Mesenteric fat pad (tissue), 1 donor: Measurements from ENCODE around the gene TFG. TPM values are rescaled to one million over a fixed set of nuclear protein-coding genes. Genes with fewer than 3 reads are reported as not detected.
"Not testable (repeated sequence)": the region's sequence is repeated elsewhere in the genome, so short reads cannot be mapped to it uniquely, and the experiment has no call there.

Experiments
- DNase-seq: peaks from one replicate; pipeline ENCODE4 v3.0.0-alpha.2; 2020; ENCODE audit warnings: low spot score
- long read RNA-seq: library from polyadenylated mRNA; unstranded; transcript quantifications from one replicate; pipeline ENCODE4 v2.0.0, GENCODE V29; 2020
- total RNA-seq: library from RNA; stranded (reverse); fragmentation: NEBNext Ultra II Directional; extraction: Animal tissue kit (Norgen Biotek cat#: 25700); gene quantifications from one replicate; pipeline ENCODE4 v1.2.1, GENCODE V29; 2021
- donor health status: DM: yes; HTN: yes; CAD: no.

Gene TFG
- 83.1 TPM for total RNA-seq
- long read RNA-seq, transcript TFG-204 (8 exons, 1,783 nt), result minor isoform, 81 of 420 reads
- long read RNA-seq, transcript TFG-201 (8 exons, 1,978 nt), result major isoform, 290 of 420 reads
- long read RNA-seq, transcript TFG-208 (8 exons, 1,696 nt), result minor isoform, 10 of 420 reads
- long read RNA-seq, partial matches to known transcripts, result 16 of 420 reads
- long read RNA-seq, other reads (novel, unspliced or antisense), result 22 of 420 reads

GRCh38 chr3:100708989-100709841 lies at the start of gene TFG:
TFG (plus strand) TSS chr3:100709494; CDS start chr3:100713686, 4,192 bp downstream.
- peak; percentile 100 for DNase-seq

DNA sequence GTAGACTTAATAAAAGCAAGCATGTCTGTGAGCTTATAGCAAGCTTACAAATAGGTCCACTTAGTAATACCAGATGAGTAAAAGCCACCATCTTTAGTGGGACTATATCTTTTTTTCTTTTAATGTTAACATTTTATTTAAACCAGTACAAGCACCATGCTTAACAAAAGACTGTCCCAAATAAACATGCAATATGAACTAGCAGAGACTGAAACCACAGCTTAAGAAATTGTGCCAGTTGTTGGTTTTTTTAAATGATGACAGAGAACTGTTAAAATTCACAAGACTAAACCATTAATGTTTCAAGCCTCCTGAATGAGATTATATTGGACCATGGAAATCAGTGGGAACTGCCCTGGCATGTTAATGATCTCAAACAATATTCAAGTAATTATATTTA lies 48.0 kb upstream of the TFG start:
- not testable (repeated sequence) for DNase-seq

DNA sequence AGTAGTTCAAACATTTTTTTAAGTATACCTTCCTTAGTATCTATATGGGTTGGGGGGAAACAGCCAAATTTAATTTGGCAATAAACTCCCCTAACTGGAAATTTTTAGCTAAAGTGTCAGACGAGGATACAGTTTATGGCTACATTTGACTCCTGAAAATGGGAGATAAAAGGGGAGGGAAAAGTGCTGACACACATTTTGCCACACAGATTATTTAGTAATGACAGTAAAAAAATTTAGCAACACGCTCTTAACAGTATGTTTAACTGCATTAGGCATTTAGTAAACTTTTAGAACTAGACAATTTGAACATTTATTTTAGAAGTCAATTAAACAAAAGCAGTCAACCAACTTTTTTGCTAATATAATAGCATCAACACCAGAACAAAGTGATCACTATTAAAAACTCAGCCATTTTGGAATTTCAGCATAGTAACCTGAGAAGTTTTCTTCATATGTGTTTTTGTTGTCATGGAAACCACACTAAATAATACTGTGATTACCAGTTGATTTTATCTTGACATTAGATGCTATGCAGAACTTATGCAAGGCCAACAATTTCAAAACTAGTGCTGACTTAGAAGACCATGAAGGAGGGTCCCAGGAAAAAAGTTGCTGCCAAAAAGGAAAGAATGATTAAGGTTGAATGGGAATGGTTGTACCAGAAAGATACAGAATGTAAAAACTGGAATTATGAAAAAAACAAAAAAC lies 47.0 kb upstream of the TFG start:
- no peak for DNase-seq

- no peak for DNase-seq
Observed at GRCh38 chr3:100665230-100665629, 44.1 kb upstream of the TFG start.

- DNase-seq, result not testable (repeated sequence)
Observed at GRCh38 chr3:100666699-100667098, 42.6 kb upstream of the TFG start.

- not testable (repeated sequence) for DNase-seq
Observed at GRCh38 chr3:100667316-100667715, 42.0 kb upstream of the TFG start.

DNA sequence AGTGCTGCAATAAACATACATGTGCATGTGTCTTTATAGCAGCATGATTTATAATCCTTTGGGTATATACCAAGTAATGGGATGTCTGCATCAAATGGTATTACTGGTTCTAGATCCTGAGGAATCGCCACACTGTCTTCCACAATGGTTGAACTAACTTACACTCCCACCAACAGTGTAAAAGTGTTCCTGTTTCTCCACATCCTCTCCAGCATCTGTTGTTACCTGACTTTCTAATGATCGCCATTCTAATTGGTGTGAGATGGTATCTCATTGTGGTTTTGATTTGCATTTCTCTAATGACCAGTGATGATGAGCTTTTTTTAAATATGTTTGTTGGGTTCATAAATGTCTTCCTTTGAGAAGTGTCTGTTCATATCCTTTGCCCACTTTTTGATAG lies 38.3 kb upstream of the TFG start:
- not testable (repeated sequence) for DNase-seq

DNA sequence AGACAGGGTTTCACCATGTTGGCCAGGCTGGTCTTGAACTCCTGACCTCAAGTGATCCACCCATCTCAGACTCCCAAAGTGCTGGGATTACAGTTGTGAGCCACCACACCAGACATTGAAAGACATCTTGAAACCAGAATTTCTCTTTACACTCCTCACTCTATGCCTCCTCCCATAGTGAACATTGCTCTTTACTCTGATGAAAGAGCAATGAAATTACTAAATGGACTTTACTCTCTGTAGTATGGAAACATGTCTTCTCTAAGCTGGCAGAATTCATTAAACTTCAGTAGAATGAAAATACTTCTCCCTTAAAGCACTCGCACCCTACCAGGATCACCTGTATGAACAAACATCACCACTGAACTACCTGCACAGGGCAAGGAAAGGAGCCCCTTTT lies 27.8 kb upstream of the TFG start:
- no peak for DNase-seq

GRCh38 chr3:100682056-100682853 lies 27.0 kb upstream of the TFG start:
- no peak for DNase-seq

DNA sequence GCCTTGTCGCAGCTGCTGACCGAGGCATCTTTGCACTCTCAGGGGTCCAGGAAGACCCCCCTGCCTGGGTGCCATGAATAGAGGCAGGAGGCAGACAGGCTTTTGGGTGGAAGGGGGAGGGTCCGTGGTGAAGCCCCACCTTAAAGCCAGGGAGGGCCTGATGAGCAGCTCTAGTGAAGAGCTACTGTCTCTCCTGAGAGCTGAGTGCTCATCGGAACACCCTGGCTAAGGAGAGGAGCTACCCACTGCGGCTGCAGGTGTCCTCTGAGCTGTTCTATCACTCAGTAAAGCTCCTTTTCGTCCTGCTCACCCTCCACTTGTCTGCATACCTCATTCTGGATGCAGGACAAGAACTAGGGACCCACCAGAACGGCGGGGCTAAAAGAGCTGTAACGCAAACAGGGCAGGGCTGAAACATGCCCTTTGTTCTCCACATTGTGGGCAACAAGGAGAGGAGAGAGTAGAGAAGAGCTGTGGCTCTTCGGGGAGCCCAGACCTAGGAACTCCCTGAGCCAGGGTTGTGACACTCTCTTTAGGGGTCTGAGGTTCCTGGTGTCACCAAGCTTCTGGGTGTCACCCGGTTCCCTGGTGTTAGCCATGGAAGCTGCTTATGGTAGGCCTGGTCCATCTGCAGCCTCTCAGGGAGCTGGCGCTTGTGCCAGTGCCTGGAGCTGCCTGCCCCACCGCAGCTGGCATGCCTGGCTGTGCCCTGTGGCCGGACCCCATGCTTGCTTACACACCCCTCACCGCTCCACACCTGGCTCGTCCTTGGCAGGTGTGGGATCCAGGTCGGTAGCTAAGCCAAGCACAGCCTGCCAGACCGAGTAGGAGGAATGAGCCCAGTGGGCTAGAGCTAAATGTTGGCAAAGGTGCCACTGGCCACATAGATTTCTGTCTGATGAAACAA lies 26.2 kb upstream of the TFG start:
- no peak for DNase-seq

DNA sequence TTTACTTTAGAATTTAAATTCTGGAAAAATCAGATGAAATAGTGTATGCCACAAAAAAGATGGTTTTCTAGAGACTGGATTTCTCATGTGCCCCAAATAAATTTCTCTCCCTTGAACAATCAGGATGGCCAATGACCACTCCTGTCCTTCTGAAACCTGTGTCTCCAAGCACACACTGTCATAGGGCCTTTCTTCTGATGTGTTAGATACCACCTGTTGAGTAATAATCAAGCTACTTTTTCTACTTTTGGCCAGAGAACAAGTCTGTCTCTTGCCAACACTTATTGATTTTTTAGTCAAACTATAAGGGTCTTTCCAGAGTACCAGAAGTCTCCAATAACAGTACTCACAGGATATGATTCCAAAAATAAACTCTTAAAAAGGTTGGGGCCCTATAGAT lies 16.1 kb upstream of the TFG start:
- DNase-seq, result no peak

DNA sequence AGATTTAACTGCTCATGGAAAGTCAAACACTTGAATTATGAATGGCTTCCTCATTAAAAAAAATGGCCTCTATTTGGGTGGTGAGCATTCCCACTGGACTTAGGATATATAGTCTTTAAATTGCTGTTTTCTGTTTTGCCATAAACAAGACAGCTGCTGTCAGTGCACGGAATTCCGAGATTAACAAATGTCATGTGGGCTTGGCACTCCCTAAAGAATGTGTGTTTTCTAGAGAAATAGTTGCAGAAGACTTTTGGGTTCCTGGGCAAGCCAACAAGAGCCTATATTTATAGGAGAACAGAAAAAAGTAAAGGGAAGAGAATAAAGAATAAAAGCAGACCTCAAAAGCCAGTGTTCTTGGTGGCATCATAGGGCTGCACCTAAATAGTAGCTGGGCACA lies 13.6 kb upstream of the TFG start:
- no peak for DNase-seq

GRCh38 chr3:100696161-100696560 lies 13.1 kb upstream of the TFG start:
- no peak for DNase-seq

DNA sequence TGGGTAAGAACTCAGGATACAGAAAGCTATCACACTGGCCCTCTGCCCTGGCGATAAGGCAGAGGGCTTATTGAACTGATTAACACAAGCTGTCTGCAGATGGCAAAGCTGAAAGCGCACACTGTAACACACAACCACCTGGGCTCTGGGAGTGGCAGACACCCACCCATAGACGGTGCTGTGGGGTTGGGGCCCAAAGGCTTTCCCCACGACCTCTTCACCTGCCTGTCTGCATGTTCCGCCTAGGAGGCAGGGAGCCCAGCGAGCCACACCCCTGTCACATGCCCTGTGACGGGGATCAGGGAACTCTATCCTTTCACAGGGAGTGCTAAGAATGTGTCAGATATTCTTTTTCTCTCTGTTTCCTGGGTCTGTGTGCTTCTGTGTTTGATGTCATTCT lies 12.1 kb upstream of the TFG start:
- DNase-seq, result no peak

- no peak for DNase-seq
Observed at GRCh38 chr3:100697723-100698285, 11.5 kb upstream of the TFG start.

DNA sequence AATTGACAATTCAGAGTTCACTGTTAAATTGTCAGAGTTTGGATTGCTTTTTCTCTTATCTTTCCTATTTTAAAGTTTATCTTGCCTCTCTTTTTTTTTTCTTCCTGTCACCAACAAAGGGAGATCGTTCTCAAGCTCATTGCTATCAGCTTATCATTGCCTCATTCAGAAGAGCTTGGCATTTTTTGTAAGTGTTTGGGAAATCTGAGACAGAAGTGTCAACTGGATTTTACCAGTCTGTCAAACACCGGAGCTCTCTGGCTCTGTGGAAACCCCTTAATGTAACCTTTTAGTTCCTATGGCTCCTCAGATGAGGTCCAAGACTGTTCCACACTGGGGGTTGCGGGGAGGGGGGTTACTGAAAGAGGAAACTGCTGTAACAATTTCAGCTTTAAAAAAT lies 10.6 kb upstream of the TFG start:
- no peak for DNase-seq

DNA sequence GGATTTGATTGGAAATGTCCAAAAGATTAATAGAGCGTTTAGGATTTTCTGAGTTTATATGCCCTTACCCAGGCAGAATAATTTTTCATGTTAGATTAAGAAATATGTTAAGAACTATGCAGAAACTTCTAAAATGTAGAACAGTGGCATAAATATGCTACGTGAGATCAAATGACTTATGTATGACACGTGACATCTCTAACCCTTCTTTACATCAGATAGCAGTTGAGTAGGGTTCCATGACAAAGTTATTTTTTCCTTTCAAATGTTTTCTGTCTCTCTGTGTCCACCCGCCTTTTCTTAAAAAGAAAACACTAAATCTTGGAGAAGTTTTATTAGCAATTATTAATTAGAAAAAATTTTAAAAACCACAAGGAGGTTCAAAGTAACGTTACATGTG lies 8.6 kb upstream of the TFG start:
- no peak for DNase-seq

- DNase-seq, result no peak
Observed at GRCh38 chr3:100702082-100702979, 7.0 kb upstream of the TFG start.

- no peak for DNase-seq
Observed at GRCh38 chr3:100702980-100703345, 6.3 kb upstream of the TFG start.
